Mesenteric fat pad (tissue), 1 donor: ENCODE data around the gene ABTB1. TPM values are rescaled to one million over a fixed set of nuclear protein-coding genes. Genes with fewer than 3 reads are reported as not detected.

Experiments
- DNase-seq: peaks from one replicate; pipeline ENCODE4 v3.0.0-alpha.2; 2020; ENCODE audit warnings: low spot score
- long read RNA-seq: library from polyadenylated mRNA; unstranded; transcript quantifications from one replicate; pipeline ENCODE4 v2.0.0, GENCODE V29; 2020
- total RNA-seq: library from RNA; stranded (reverse); fragmentation: NEBNext Ultra II Directional; extraction: Animal tissue kit (Norgen Biotek cat#: 25700); gene quantifications from one replicate; pipeline ENCODE4 v1.2.1, GENCODE V29; 2021
- donor health status: DM: yes; HTN: yes; CAD: no.

The ABTB1 gene
- total RNA-seq = 34.8 TPM
- long read RNA-seq, transcript ABTB1-202 (12 exons, 1,961 nt) = minor isoform, 20 of 195 reads
- long read RNA-seq, transcript ABTB1-208 (12 exons, 1,915 nt) = minor isoform, 29 of 195 reads
- long read RNA-seq, transcript ABTB1-201 (12 exons, 1,965 nt) = major isoform, 77 of 195 reads
- long read RNA-seq, partial matches to known transcripts = 15 of 195 reads
- long read RNA-seq, other reads (novel, unspliced or antisense) = 52 of 195 reads

- DNase-seq = peak; percentile 96
Measured at GRCh38 chr3:127672429-127673190, at the start of gene ABTB1. Gene ABTB1 (plus strand): TSS chr3:127672952. CDS start chr3:127673026, 74 bp downstream.

- DNase-seq = no peak
Measured at GRCh38 chr3:127624063-127624462, 48.7 kb upstream of the ABTB1 start.

GRCh38 chr3:127625821-127626220, 46.9 kb upstream of the ABTB1 start:
- DNase-seq = no peak

- DNase-seq = no peak
Measured at GRCh38 chr3:127628426-127628787, 44.3 kb upstream of the ABTB1 start.

GRCh38 chr3:127628788-127629466, 43.8 kb upstream of the ABTB1 start, which contains the start of gene PODXL2:
Gene PODXL2 (plus strand): TSS chr3:127629185. CDS start chr3:127629220, 35 bp downstream.
- DNase-seq = no peak

GRCh38 chr3:127629467-127630403, 43.0 kb upstream of the ABTB1 start:
- DNase-seq = no peak

GRCh38 chr3:127630811-127631714, 41.7 kb upstream of the ABTB1 start:
- DNase-seq = no peak

- no peak for DNase-seq
Measured at GRCh38 chr3:127632035-127632820, 40.5 kb upstream of the ABTB1 start.

GRCh38 chr3:127634653-127635052, 38.1 kb upstream of the ABTB1 start:
- peak; percentile 37 for DNase-seq

GRCh38 chr3:127637546-127637945, 35.2 kb upstream of the ABTB1 start:
- DNase-seq = no peak

GRCh38 chr3:127637971-127638370, 34.8 kb upstream of the ABTB1 start:
- DNase-seq = no peak

- peak; percentile 76 for DNase-seq
Measured at GRCh38 chr3:127639173-127640041, 33.3 kb upstream of the ABTB1 start.

- DNase-seq = peak; percentile 43
Measured at GRCh38 chr3:127640042-127640355, 32.8 kb upstream of the ABTB1 start.

GRCh38 chr3:127644641-127645370, 27.9 kb upstream of the ABTB1 start:
- peak; percentile 43 for DNase-seq

GRCh38 chr3:127645371-127646015, 27.3 kb upstream of the ABTB1 start:
- peak; percentile 37 for DNase-seq

- peak; percentile 62 for DNase-seq
Measured at GRCh38 chr3:127646501-127647046, 26.2 kb upstream of the ABTB1 start.
